OCI-LY1 (cell line): ENCODE measurements around the gene ZNF772.

ENCODE experiments used
- EZH2 ChIP-seq: fragments of 200-600 bp; sonication (generic), shearing (Covaris generic); IDR thresholded peaks from 2 replicates; pipeline ENCODE4 v1.8.0; 2017; ENCODE audit warnings: borderline replicate concordance, mixed run types, mild to moderate bottlenecking, antibody characterized with exemption, low read length, moderate library complexity, mixed read lengths
- TF ChIP-seq, protein P1 (sequence below): fragments of 200-600 bp; sonication (generic), shearing (Covaris generic); IDR thresholded peaks from 2 replicates; pipeline ENCODE4 v1.5.1; 2017; ENCODE audit warnings: mild to moderate bottlenecking, antibody characterized with exemption, low read length, moderate library complexity, mixed read lengths

DNA sequence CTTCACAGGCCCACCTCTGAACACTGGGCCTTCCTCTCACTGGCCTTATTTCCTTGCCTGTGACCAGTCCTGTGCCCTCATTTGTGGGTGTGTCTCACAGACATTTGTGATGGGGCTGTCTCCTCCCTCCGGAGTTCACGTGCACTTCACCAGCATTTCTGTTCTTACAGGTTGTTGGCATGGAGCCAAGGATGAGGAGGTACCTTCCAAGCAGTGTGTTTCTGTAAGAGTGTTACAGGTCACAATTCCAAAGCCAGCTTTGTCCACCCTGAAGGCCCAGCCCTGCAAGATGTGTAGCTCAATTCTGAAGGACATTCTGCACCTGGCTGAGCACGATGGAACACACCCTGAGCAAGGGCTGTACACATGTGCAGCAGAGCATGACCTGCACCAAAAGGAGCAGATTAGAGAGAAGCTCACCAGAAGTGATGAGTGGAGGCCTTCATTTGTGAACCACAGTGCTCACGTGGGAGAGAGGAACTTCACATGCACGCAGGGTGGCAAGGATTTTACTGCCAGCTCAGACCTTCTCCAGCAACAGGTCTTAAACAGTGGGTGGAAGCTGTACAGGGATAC, 34.2 kb downstream of the ZNF772 start:
- TF ChIP-seq EZH2: no peak
- TF ChIP-seq, protein P1, sequence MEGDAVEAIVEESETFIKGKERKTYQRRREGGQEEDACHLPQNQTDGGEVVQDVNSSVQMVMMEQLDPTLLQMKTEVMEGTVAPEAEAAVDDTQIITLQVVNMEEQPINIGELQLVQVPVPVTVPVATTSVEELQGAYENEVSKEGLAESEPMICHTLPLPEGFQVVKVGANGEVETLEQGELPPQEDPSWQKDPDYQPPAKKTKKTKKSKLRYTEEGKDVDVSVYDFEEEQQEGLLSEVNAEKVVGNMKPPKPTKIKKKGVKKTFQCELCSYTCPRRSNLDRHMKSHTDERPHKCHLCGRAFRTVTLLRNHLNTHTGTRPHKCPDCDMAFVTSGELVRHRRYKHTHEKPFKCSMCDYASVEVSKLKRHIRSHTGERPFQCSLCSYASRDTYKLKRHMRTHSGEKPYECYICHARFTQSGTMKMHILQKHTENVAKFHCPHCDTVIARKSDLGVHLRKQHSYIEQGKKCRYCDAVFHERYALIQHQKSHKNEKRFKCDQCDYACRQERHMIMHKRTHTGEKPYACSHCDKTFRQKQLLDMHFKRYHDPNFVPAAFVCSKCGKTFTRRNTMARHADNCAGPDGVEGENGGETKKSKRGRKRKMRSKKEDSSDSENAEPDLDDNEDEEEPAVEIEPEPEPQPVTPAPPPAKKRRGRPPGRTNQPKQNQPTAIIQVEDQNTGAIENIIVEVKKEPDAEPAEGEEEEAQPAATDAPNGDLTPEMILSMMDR: no peak
